PC-3 (cell line): ENCODE data around the gene NDUFV1. TPM values are rescaled to one million over a fixed set of nuclear protein-coding genes. Genes with fewer than 3 reads are reported as not detected.

Experiments used
- ATAC-seq: fragments of 200-7000 bp; cut with Tn5 transposase; 2 replicates; pipeline ENCODE4 v1.9.1; 2020; ENCODE audit warnings: mild to moderate bottlenecking, moderate library complexity
- BruUV-seq: library from RNA; stranded (reverse); fragments of 400-500 nt; replicated peaks from 2 replicates; lab custom pipeline; 2021; lab: Mats Ljungman, UMichigan
- CTCF ChIA-PET: fragments of 300-600 bp; sonication (Branson Sonifier 250); formaldehyde crosslinking; loops from one replicate; lab custom pipeline; 2022; ENCODE audit warnings: antibody characterized with exemption; lab: Charles Lee
- POLR2A ChIA-PET: fragments of 300-600 bp; sonication (Branson Sonifier 250); formaldehyde crosslinking; loops from one replicate; lab custom pipeline; 2022; ENCODE audit warnings: antibody characterized with exemption; ENCODE audit not compliant: unreplicated experiment; lab: Charles Lee
- DNase-seq: peaks from one replicate; pipeline ENCODE4 v3.0.0-alpha.2; 2015
- H2AFZ ChIP-seq: fragments of 300-600 bp; sonication (generic); 2 replicates; pipeline ENCODE4 v1.6.0; 2016; ENCODE audit warnings: antibody characterized with exemption, low read length
- H3F3A ChIP-seq: fragments of 300-600 bp; sonication (generic); one replicate; pipeline ENCODE4 v1.6.0; 2017; ENCODE audit warnings: antibody characterized with exemption, low read length, control low read depth, mild to moderate bottlenecking; ENCODE audit not compliant: unreplicated experiment
- H3K27ac ChIP-seq: fragments of 300-600 bp; sonication (generic); 2 replicates; pipeline ENCODE4 v1.5.1; 2016; ENCODE audit warnings: mild to moderate bottlenecking, low read length
- H3K27me3 ChIP-seq: fragments of 300-600 bp; sonication (generic); 2 replicates; pipeline ENCODE4 v1.6.1; 2016; ENCODE audit warnings: low read length, mixed read lengths
- H3K36me3 ChIP-seq: fragments of 300-600 bp; sonication (generic); 2 replicates; pipeline ENCODE4 v1.6.1; 2016; ENCODE audit warnings: low read depth, mixed run types, low read length, mixed read lengths
- H3K4me1 ChIP-seq: fragments of 300-600 bp; sonication (generic); 2 replicates; pipeline ENCODE4 v1.5.1; 2016; ENCODE audit warnings: low read length; ENCODE audit not compliant: insufficient read depth
- H3K4me2 ChIP-seq: fragments of 300-600 bp; sonication (generic); 2 replicates; pipeline ENCODE4 v1.6.0; 2016; ENCODE audit warnings: low read length
- H3K4me3 ChIP-seq: fragments of 300-600 bp; sonication (generic); 2 replicates; pipeline ENCODE4 v1.5.1; 2016; ENCODE audit warnings: mild to moderate bottlenecking, low read length, mixed read lengths
- H3K79me2 ChIP-seq: fragments of 300-600 bp; sonication (generic); 2 replicates; pipeline ENCODE4 v1.6.1; 2017; ENCODE audit warnings: low read length, mixed read lengths
- H3K9ac ChIP-seq: fragments of 300-600 bp; sonication (generic); 2 replicates; pipeline ENCODE4 v1.6.0; 2016; ENCODE audit warnings: mild to moderate bottlenecking, low read length
- H3K9me2 ChIP-seq: fragments of 300-600 bp; sonication (generic); replicated peaks from 2 replicates; pipeline ENCODE4 v1.6.1; 2016; ENCODE audit warnings: mixed run types, low read length, mixed read lengths
- H3K9me3 ChIP-seq: fragments of 300-600 bp; sonication (generic); 2 replicates; pipeline ENCODE4 v1.6.1; 2016; ENCODE audit warnings: low read length, mixed read lengths
- H4K20me1 ChIP-seq: fragments of 300-600 bp; sonication (generic); 2 replicates; pipeline ENCODE4 v1.6.1; 2016; ENCODE audit warnings: low read length, mixed read lengths
- EZH2 ChIP-seq: fragments of 300-600 bp; sonication (generic); IDR thresholded peaks from one replicate; pipeline ENCODE4 v1.6.1; 2017; ENCODE audit warnings: antibody characterized with exemption, mild to moderate bottlenecking, low read length; ENCODE audit not compliant: unreplicated experiment
- EZH2phosphoT487 ChIP-seq: fragments of 300-600 bp; sonication (generic); IDR thresholded peaks from 2 replicates; pipeline ENCODE4 v1.6.1; 2018; ENCODE audit warnings: mild to moderate bottlenecking, antibody characterized with exemption, low read length, borderline replicate concordance
- intact Hi-C: fragments of 100-400 bp; cut with micrococcal nuclease; formaldehyde crosslinking; loops from 2 replicates; pipeline ENCODE4 v1.9.0; 2023
- total RNA-seq: library from RNA; depleted of rRNA; stranded (reverse); fragments of >200 nt; gene quantifications from 2 replicates; pipeline ENCODE4 v1.2.3, GENCODE V29; 2014
- TF ChIP-seq, protein P1 (sequence below): fragments of 300-600 bp; sonication (generic); conservative IDR thresholded peaks from 2 replicates; pipeline ENCODE4 v1.5.1; 2017; ENCODE audit warnings: antibody characterized with exemption, low read depth, mild to moderate bottlenecking, low read length

The NDUFV1 gene
- total RNA-seq, 1 experiment from 2014 or later = 499 TPM

DNA sequence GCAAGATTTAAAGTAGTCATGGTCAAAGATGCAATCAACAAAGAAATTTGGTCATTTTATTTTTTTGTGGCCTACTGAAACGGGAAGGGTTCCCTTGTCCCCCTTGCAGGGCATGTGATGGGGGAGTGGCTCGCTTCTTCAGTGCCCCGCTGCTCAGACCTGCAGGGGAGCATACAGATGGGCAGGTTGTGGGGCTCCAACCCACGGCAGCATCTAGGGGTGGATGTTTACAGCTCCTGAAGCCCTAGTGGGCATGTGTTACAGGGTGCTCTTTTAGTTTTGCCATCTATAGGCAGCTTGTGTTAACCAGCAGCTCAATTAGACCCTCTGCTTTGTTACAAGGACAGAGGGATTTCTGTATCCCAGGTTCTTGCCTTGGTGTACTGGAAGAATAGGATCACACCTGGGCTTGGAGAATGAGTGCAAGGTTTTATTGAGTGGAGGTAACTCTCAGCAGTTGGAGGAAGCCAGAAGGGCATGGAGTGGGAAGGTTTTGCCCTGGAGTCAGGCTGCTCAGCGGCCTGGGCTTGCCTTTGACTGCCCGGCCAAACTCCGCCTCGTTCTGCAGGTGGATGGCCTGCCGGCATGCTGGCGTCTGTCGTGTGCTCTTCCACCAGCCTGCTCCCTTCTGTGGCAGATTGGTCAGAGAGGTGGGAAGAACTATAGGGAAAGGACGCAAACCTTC lies 13.7 kb upstream of the NDUFV1 start:
- intact Hi-C loops = no loop called here
- H4K20me1 ChIP-seq = no peaks in the 10 kb centered on the region
- DNase-seq (no peak), ATAC-seq (no peak)
- POLR2A ChIA-PET = interaction anchor here (0.7 kb wide), 1 partner anchor 196 kb away, joined by 7 read pairs; no protein-coding TSS in a partner anchor
- H3K4me2 ChIP-seq = no peak overlapping the region
- H2AFZ ChIP-seq = no peak overlapping the region
- BruUV-seq = no TSS peak
- no peaks in the 10 kb centered on the region for H3K4me1 ChIP-seq
- no peaks in the 10 kb centered on the region for H3K27me3 ChIP-seq
- H3K79me2 ChIP-seq = no peaks in the 10 kb centered on the region
- H3K9me2 ChIP-seq = no peaks in the 10 kb centered on the region
- peaks cover 2% of the 10 kb centered on the region; the same call in 1 of the 2 replicates for H3K36me3 ChIP-seq
- no peaks in the 10 kb centered on the region for H3F3A ChIP-seq
- no peak overlapping the region for H3K27ac ChIP-seq
- no peak overlapping the region for H3K4me3 ChIP-seq
- CTCF ChIA-PET = no interaction called here
- no peaks in the 10 kb centered on the region for H3K9me3 ChIP-seq
- no peak overlapping the region for H3K9ac ChIP-seq
- no peak for TF ChIP-seq EZH2
- no peak for TF ChIP-seq EZH2phosphoT487
- TF ChIP-seq, protein P1, sequence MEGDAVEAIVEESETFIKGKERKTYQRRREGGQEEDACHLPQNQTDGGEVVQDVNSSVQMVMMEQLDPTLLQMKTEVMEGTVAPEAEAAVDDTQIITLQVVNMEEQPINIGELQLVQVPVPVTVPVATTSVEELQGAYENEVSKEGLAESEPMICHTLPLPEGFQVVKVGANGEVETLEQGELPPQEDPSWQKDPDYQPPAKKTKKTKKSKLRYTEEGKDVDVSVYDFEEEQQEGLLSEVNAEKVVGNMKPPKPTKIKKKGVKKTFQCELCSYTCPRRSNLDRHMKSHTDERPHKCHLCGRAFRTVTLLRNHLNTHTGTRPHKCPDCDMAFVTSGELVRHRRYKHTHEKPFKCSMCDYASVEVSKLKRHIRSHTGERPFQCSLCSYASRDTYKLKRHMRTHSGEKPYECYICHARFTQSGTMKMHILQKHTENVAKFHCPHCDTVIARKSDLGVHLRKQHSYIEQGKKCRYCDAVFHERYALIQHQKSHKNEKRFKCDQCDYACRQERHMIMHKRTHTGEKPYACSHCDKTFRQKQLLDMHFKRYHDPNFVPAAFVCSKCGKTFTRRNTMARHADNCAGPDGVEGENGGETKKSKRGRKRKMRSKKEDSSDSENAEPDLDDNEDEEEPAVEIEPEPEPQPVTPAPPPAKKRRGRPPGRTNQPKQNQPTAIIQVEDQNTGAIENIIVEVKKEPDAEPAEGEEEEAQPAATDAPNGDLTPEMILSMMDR = no peak

DNA sequence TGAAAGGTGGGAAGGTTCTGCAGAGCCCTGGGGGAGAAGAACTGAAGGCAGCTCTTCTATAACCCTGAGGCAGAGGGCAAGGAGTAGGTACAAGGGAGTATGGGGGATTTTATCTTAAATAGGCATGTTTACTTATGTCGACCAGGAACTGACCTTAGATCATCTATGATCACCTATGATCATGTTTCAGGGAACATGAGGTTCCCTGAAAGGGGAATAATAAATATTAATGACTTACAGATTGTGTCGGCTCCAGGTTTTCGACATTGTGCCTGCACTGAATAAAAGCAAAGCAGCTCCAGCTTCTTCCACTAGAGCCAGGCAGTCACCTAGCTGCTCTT lies 13.2 kb upstream of the NDUFV1 start:
- intact Hi-C loops = no loop called here
- ChIA-PET POLR2A (no interaction called here), CTCF (no interaction called here)
- H3K4me1 ChIP-seq = no peaks in the 10 kb centered on the region
- H3K79me2 ChIP-seq = no peaks in the 10 kb centered on the region
- H3K9me2 ChIP-seq = no peaks in the 10 kb centered on the region
- no peak overlapping the region for H3K4me2 ChIP-seq
- no peak for ATAC-seq
- no peak overlapping the region for H3K4me3 ChIP-seq
- H3K9me3 ChIP-seq = no peaks in the 10 kb centered on the region
- H4K20me1 ChIP-seq = no peaks in the 10 kb centered on the region
- no peaks in the 10 kb centered on the region for H3F3A ChIP-seq
- H2AFZ ChIP-seq = no peak overlapping the region
- H3K27ac ChIP-seq = no peak overlapping the region
- no peaks in the 10 kb centered on the region for H3K36me3 ChIP-seq
- DNase-seq = no peak
- no TSS peak for BruUV-seq
- no peaks in the 10 kb centered on the region; the same call in 1 of the 2 replicates for H3K27me3 ChIP-seq
- TF ChIP-seq EZH2 = no peak
- H3K9ac ChIP-seq = no peak overlapping the region

DNA sequence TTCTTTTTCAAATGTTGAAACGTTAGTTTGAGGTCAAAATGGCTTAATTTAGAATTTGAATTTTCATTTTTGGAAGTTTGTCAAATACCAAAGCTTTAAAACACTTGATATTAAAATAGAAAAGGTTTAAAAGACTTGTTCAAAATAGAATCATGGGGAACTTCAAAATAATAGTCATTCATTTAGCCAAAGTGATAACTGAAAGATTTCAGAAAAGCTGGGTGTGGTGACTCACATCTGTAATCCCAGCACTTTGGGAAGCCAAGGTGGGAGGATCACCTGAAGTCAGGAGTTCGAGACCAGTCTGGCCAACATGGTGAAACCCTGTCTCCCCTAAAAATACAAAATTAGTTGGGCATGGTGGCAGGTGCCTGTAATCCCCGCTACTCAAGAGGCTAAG lies 12.3 kb upstream of the NDUFV1 start:
- ChIA-PET POLR2A (no interaction called here), CTCF (no interaction called here)

More for the DNA sequence above, 12.3 kb upstream of the NDUFV1 start:
- no peak overlapping the region for H3K27ac ChIP-seq
- no peaks in the 10 kb centered on the region for H3K79me2 ChIP-seq
- H3K27me3 ChIP-seq = peaks cover 7% of the 10 kb centered on the region; the same call in 1 of the 2 replicates
- H3F3A ChIP-seq = no peaks in the 10 kb centered on the region
- DNase-seq (no peak), ATAC-seq (no peak)
- no peaks in the 10 kb centered on the region for H3K36me3 ChIP-seq
- no peak for TF ChIP-seq EZH2phosphoT487
- TF ChIP-seq, protein P1 = no peak
- TF ChIP-seq EZH2 = no peak
- no peak overlapping the region for H2AFZ ChIP-seq
- no peaks in the 10 kb centered on the region for H4K20me1 ChIP-seq
- H3K9ac ChIP-seq = no peak overlapping the region
- no peaks in the 10 kb centered on the region for H3K9me2 ChIP-seq
- H3K4me1 ChIP-seq = no peaks in the 10 kb centered on the region
- no peak overlapping the region for H3K4me3 ChIP-seq
- intact Hi-C loops = no loop called here
- BruUV-seq = no TSS peak
- H3K9me3 ChIP-seq = no peaks in the 10 kb centered on the region
- H3K4me2 ChIP-seq = no peak overlapping the region
